Breast epithelium (tissue), 3 donors: ENCODE data around the gene C9orf152.

Experiments used
- CTCF ChIP-seq, 3 donors: fragments of 450-650 bp; IDR thresholded peaks; one replicate each; pipeline ENCODE4 v1.5.1; 2016 to 2017; ENCODE audit warnings: antibody characterized with exemption in 3 of 3, mild to moderate bottlenecking in 3 of 3, moderate library complexity in 3 of 3
- POLR2A ChIP-seq: fragments of 450-650 bp; IDR thresholded peaks from one replicate; pipeline ENCODE4 v1.6.1; 2016; ENCODE audit warnings: antibody characterized with exemption, mild to moderate bottlenecking, moderate library complexity
- POLR2AphosphoS5 ChIP-seq, 3 donors: sonication (generic); formaldehyde crosslinking; IDR thresholded peaks; one replicate each; pipeline ENCODE4 v1.6.1; 2017; ENCODE audit warnings: antibody characterized with exemption in 3 of 3

- no peak for TF ChIP-seq CTCF (IDR thresholded peaks at IDR 0.05)
- TF ChIP-seq POLR2A, result no peak
- TF ChIP-seq POLR2AphosphoS5 (IDR thresholded peaks at IDR 0.05), result no peak
These were observed 52.2 kb downstream of the C9orf152 start for GRCh38 chr9:110155751-110156150.
